Mucosa of descending colon (tissue), 3 donors: ENCODE results near the gene CHST13. TPM values are rescaled to one million over a fixed set of nuclear protein-coding genes. Genes with fewer than 3 reads are reported as not detected.

Experiments
- ATAC-seq: fragments of 200-7000 bp; cut with Tn5 transposase; one replicate; pipeline ENCODE4 v1.9.1; 2020; ENCODE audit warnings: mild to moderate bottlenecking, moderate library complexity
- DNase-seq, 3 donors: peaks; one replicate each; pipeline ENCODE4 v3.0.0-alpha.2; 2020
- H3K36me3 ChIP-seq: fragments of 200-600 bp; one replicate; pipeline ENCODE4 v1.8.0; 2021; ENCODE audit warnings: low read depth, mild to moderate bottlenecking
- H3K4me1 ChIP-seq: fragments of 200-600 bp; one replicate; pipeline ENCODE4 v1.8.0; 2021; ENCODE audit warnings: low read depth, mild to moderate bottlenecking
- H3K4me3 ChIP-seq: fragments of 200-600 bp; one replicate; pipeline ENCODE4 v1.8.0; 2021; ENCODE audit warnings: mild to moderate bottlenecking
- H3K9me3 ChIP-seq: fragments of 200-600 bp; one replicate; pipeline ENCODE4 v1.8.0; 2021; ENCODE audit warnings: mild to moderate bottlenecking
- intact Hi-C, 2 donors: fragments of 100-400 bp; cut with DNase I in 1 of 2; cut with micrococcal nuclease in 1 of 2; formaldehyde crosslinking; loops; one replicate each; pipeline versions ENCODE4 v1.11.0 to v1.11.1; 2022; cut with DNase I, micrococcal nuclease
- total RNA-seq, 3 donors: library from RNA; stranded (reverse); fragmentation: NEBNext Ultra II Directional in 2 of 3; extraction: Animal tissue kit (Norgen Biotek cat#: 25700) in 2 of 3; gene quantifications; one replicate each; pipeline versions ENCODE4 v1.2.1 to v1.2.4, GENCODE V29; 2021 to 2023
- TF ChIP-seq, protein P1 (sequence below): fragments of 200-600 bp; IDR thresholded peaks from one replicate; pipeline ENCODE4 v1.8.0; 2022; ENCODE audit warnings: antibody characterized with exemption, mild to moderate bottlenecking
- donor health status: DM: no; HTN: no; CAD: no; lungs with moderate emphysema.
- donor health status: DM: no; HTN: no; CAD: no.
- donor health status: DM: no; HTN: yes; CAD: no.

The CHST13 gene
- total RNA-seq, 3 donors from 2014 or later: 0.27 to 5.7 (median 0.98) TPM

DNA sequence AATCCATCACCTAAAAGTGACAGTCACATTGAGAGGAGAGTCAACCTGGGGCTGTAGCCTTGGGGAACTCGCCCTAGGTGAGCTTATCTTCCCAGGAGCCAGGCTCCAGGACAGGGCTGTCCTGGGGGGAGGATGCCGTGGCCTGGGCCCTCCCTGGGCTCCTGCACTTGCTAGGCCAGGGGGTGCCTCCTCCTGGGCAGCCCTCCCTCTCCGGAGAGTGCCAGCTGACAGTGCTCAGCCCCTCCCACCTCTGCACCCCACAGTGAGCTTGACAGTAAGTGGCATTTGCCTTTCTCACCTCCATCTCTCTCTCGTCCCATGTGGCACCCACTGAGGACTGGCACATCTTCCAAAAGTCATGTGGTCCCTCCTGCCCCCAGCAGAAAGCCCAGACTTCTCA is 25.5 kb upstream of the CHST13 start:
- DNase-seq (no peak), ATAC-seq (no peak)
- TF ChIP-seq, protein P1, sequence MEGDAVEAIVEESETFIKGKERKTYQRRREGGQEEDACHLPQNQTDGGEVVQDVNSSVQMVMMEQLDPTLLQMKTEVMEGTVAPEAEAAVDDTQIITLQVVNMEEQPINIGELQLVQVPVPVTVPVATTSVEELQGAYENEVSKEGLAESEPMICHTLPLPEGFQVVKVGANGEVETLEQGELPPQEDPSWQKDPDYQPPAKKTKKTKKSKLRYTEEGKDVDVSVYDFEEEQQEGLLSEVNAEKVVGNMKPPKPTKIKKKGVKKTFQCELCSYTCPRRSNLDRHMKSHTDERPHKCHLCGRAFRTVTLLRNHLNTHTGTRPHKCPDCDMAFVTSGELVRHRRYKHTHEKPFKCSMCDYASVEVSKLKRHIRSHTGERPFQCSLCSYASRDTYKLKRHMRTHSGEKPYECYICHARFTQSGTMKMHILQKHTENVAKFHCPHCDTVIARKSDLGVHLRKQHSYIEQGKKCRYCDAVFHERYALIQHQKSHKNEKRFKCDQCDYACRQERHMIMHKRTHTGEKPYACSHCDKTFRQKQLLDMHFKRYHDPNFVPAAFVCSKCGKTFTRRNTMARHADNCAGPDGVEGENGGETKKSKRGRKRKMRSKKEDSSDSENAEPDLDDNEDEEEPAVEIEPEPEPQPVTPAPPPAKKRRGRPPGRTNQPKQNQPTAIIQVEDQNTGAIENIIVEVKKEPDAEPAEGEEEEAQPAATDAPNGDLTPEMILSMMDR: no peak
- Histone ChIP-seq H3K36me3 (no peaks in the 10 kb centered on the region), H3K4me3 (no peak overlapping the region), H3K4me1 (no peaks in the 10 kb centered on the region), H3K9me3 (no peaks in the 10 kb centered on the region)
- intact Hi-C loops: no loop called here

DNA sequence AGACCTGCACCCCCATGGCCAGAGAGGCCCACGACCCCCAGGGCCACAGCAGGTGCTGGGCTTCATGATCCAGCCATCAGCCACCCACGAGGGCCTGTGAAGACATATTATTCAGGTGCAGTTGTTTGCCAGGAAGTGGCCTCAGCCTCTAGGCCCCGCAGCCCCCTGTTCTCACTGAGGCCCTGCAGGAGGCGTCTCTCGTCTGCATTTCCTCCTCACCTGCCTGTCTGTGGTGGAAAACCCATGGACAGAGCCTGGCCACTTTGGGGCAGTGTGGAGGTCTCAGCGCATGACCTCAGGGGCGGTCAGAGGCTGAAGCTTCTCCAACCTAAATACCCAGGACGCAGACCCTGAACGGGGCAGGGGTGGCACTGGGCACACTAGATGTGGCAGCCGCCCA is 25.0 kb upstream of the CHST13 start:
- DNase-seq (no peak), ATAC-seq (no peak)
- no peaks in the 10 kb centered on the region for H3K4me1 ChIP-seq
- H3K36me3 ChIP-seq: no peaks in the 10 kb centered on the region
- intact Hi-C loops: no loop called here
- H3K9me3 ChIP-seq: no peaks in the 10 kb centered on the region
- no peak overlapping the region for H3K4me3 ChIP-seq
- TF ChIP-seq, protein P1: no peak

DNA sequence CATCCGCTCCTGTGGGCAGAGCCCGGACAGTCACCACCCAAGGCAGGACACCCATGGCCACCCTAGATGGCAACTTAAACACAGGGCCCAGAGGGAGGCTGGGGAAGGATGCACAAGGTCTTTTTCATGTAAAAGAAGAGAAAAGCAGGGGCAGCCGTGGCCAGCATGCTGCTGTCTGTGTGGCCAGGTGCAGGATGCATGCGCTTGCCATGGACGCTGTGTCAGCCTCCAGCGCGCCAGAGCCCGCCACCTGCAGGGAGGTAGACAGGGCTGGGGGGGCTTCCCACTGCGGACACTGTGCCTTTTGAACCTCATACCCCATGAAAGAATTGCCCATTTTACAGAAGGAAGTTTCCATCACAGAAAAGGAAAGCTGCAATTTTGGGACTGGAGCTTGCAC is 24.6 kb upstream of the CHST13 start:
- no peak for DNase-seq
- H3K36me3 ChIP-seq: no peaks in the 10 kb centered on the region
- H3K4me1 ChIP-seq: no peaks in the 10 kb centered on the region
- intact Hi-C loops: no loop called here
- no peaks in the 10 kb centered on the region for H3K9me3 ChIP-seq
- H3K4me3 ChIP-seq: no peak overlapping the region
- ATAC-seq: no peak
- TF ChIP-seq, protein P1: no peak

DNA sequence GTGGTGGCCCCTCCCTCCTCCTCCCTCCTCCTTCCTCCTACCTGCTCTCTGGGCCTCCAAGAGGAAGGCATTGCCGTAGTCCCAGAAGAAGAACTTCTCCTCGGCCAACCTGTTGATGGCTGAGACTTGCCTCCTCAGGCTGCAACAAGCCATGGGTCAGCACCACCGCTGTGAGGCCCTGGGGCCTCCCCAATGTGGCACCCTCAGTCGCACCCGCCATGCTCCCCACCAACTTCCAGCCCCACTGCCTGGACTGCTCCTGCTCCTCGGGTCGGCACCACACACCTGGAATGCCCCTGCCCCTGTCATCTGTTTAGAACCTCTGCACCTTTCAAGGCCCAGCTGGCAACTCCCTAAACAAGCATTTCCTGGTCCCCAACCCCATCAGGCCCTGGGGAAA is 23.9 kb upstream of the CHST13 start:
- DNase-seq (no peak), ATAC-seq (no peak)
- TF ChIP-seq, protein P1: no peak
- H3K4me1 ChIP-seq: no peaks in the 10 kb centered on the region
- no peak overlapping the region for H3K4me3 ChIP-seq
- intact Hi-C loops: no loop called here
- H3K36me3 ChIP-seq: no peaks in the 10 kb centered on the region
- H3K9me3 ChIP-seq: no peaks in the 10 kb centered on the region

DNA sequence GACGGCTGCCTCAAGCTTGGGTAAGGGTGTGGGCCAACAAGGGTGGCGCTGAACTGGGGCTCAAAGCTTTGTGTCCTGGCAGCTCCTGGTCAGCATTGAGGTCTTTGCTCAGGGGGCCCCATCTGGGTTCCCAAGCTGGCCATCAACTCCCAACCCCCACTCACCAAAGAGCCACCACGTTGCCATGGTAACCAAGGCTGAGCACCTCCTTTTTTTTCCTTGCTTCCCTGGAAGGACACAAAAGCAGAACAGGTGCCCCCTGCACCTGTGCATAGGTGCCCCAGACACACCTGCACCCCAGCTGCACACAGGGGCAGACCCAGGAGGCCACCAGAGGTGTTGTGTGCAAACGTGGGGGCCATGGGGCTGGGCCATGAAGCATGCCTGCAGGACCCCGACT is 22.9 kb upstream of the CHST13 start:
- intact Hi-C loops: no loop called here
- Histone ChIP-seq H3K4me1 (no peaks in the 10 kb centered on the region), H3K4me3 (no peak overlapping the region), H3K36me3 (no peaks in the 10 kb centered on the region), H3K9me3 (no peaks in the 10 kb centered on the region)
- TF ChIP-seq, protein P1: no peak
- ATAC-seq (no peak), DNase-seq (peak in 1 of 3 donors; percentile 35)

DNA sequence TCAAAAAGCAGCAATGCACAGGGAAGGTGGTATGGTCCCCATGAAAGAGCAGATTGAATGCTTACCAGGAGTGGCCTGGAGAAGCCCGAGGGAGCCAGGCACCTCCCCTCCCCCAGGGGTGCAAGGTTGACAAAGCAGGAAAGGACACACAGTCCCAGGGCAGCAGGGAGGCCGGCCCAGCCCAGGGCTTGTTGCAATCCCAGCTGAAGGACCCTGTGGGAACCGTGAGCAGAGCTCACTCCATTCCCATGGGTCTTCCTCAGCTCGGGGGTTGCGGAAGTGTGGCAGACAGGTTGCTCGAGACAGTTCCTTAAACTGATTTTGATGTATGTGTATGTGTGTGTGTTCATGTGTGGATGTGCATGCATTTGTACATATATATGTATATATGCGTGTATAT is 22.2 kb upstream of the CHST13 start:
- H3K36me3 ChIP-seq: no peaks in the 10 kb centered on the region
- H3K9me3 ChIP-seq: no peaks in the 10 kb centered on the region
- DNase-seq: no peak
- TF ChIP-seq, protein P1: no peak
- intact Hi-C loops: no loop called here
- no peaks in the 10 kb centered on the region for H3K4me1 ChIP-seq
- H3K4me3 ChIP-seq: peak overlapping the region; percentile 1
- ATAC-seq: no peak
